Measurements from ENCODE around the gene PCDHB1. TPM values are rescaled to one million over a fixed set of nuclear protein-coding genes. Genes with fewer than 3 reads are reported as not detected.
A peak's percentile ranks its signal among the peaks of the same experiment; 100 is the strongest.

Gene PCDHB1, protein sequence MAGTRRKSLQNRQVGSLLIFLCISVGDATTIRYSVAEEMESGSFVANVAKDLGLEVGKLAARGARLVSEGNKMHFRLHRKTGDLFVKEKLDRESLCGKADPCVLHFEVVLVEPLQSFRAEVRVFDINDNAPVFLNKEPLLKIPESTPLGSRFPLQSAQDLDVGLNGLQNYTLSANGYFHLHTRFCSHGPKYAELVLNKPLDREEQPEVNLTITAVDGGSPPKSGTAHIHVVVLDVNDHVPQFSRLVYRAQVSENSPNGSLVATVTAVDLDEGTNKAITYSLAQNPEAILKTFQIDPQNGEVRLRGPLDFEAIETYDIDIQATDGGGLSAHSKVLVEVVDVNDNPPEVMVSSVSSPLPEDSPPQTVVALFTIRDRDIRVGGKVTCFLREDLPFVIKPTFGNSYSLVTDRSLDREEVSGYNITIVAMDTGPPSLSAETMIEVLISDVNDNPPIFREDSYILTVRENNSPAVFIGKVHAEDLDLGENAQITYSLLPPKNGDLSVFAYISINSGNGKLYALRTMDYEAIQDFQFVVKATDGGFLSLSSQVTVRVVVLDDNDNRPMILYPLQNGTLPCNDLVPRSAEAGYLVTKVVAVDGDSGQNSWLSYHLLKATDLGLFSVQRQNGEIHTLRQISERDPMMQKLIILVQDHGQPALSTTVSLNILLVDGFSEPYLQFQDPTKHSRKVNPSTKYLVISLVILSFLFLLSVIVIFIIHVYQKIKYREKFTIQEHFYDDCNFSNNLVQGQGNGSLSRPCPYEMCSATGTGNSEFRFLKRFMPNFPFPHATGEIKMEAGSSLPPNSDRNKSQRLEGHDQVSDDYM
- polyA plus RNA-seq (2012; ENCODE audit: insufficient read depth, insufficient read length): not detected

DNA sequence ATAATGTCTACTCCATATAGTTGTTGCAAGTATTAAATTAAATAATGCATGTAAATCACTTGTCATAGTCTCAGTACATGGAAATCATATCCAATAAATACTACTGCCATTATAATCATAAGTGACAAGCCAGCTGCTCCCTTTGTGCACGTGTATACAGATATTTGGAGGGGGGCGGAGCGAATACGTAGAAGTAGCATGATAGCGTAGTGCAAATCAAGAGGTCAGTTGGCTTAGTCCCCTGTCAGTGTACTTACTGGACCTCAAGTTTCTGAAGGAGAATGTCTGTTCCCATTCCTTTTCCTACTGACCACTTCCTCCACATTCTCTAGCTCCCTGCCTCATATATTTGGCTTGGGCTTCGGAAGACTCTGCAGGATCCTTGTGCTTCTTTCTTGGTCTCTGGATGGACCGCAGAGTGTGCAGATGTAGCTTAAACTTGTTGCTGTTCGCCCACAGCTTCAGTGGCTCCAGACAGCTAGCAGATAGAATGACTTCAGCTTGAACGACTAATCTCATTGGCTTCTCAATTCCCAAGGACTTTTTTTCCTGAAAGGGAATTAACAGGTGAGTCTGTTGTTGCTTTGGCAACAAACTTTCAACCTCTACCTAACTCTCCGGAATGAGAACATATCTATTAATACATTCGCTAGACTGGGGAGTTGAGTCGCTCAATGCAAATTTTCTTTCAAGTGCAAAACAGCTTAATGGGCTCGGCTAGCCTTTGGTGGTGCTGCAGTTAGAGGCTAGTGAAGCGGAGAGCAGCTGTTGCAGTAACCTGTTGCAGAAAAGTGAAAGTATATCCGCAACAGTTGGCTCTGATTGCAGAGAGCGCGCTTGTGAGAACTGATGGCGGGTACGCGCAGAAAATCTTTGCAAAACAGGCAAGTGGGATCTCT is at the start of gene PCDHB1:
PCDHB1 (plus strand) TSS at position 753 of the 899 bp plus-strand sequence; CDS start at position 850, 97 bp downstream.
- DNase-seq (ENCODE audit: low read depth, low spot score): no peak
- H3K4me3 ChIP-seq (ENCODE audit: low read length): no peak within 1 kb of the TSS

GRCh38 chr5:141001446-141001843 is 49.7 kb upstream of the PCDHB1 start:
- no peak overlapping the region for H3K4me3 ChIP-seq (ENCODE audit: low read length)
- DNase-seq (ENCODE audit: low read depth, low spot score): no peak

DNA sequence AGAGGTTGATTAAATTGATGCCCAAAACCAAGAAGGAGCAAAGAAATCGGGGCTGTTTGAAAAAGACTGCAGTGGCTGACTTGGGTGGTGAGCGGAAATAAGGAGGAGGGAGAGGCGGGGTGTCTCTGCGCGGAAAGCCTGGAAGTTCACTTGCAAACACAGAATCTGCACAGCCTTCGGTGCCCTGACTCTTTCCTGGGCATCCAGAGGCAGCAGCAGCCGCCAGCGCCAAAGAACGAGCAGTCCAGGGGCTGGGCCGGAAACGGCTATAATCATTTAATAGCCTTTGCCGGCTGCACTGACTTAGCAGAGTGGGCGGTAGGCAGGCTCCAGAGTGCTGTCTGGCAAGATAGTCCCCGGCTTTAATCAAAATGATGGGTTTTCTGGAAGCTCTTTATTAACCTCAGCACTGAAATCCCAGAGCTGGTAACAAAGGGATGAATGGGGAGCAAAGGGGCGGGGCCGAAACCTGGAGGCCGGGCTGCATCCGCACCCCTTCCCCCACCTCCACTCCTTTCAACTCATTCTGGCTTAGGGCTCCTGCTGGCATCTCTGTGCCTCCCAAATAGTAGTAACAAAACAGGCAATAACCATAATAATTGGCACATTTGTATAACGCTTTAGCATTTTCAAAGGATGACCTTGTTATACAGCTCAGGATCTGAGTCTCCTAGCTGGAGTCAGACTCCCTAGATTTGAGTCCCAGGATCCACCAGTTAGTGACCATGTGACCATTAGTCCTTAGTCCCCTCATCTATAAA is 49.1 kb upstream of the PCDHB1 start:
- no peak overlapping the region for H3K4me3 ChIP-seq (ENCODE audit: low read length)
- no peak for DNase-seq (ENCODE audit: low read depth, low spot score)

DNA sequence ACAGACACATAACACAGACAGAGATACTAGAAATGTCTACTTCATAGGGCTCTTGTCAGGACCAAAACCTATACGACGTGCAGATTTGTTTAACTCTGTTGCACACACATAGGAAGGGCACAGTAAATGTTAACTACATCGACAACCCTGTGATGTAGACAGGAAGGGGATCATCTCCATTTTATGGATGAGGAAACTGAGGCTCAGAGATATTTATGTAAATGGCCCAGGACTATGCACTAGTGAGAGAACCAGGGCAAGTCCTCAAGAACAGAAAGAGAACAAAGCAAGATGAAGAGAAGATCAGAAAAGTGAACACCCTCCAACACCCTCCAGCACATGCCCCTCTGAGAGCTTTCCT is 48.6 kb upstream of the PCDHB1 start:
- H3K4me3 ChIP-seq (ENCODE audit: low read length): no peak overlapping the region
- no peak for DNase-seq (ENCODE audit: low read depth, low spot score)

DNA sequence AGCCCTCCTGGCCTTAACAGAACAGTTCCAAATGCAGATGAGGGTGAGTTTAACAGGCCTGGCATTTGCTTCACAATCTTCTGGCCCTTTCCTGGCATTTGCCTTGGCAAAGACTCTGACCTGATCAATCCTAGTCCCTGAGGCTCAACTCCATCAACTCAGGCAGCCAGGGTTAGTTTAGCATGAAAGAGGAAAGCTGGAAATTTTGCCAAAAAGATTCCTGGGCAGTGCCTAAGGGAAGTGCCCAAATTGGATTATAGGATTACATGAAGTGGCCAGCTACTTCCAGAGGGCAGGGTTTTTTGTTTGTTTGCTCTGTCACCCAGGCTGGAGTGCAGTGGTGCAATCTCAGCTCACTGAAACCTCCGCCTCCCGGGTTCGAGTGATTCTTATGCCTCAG is 48.1 kb upstream of the PCDHB1 start:
- no peak overlapping the region for H3K4me3 ChIP-seq (ENCODE audit: low read length)

GRCh38 chr5:141003791-141004611 is 47.2 kb upstream of the PCDHB1 start:
- no peak for DNase-seq (ENCODE audit: low read depth, low spot score)
- H3K4me3 ChIP-seq (ENCODE audit: low read length): no peak overlapping the region

More for the DNA sequence above, 48.1 kb upstream of the PCDHB1 start:
- DNase-seq (ENCODE audit: low read depth, low spot score): no peak

- DNase-seq (ENCODE audit: low read depth, low spot score): no peak
- no peak overlapping the region for H3K4me3 ChIP-seq (ENCODE audit: low read length)
Measured at GRCh38 chr5:141007791-141008190, 43.4 kb upstream of the PCDHB1 start.

DNA sequence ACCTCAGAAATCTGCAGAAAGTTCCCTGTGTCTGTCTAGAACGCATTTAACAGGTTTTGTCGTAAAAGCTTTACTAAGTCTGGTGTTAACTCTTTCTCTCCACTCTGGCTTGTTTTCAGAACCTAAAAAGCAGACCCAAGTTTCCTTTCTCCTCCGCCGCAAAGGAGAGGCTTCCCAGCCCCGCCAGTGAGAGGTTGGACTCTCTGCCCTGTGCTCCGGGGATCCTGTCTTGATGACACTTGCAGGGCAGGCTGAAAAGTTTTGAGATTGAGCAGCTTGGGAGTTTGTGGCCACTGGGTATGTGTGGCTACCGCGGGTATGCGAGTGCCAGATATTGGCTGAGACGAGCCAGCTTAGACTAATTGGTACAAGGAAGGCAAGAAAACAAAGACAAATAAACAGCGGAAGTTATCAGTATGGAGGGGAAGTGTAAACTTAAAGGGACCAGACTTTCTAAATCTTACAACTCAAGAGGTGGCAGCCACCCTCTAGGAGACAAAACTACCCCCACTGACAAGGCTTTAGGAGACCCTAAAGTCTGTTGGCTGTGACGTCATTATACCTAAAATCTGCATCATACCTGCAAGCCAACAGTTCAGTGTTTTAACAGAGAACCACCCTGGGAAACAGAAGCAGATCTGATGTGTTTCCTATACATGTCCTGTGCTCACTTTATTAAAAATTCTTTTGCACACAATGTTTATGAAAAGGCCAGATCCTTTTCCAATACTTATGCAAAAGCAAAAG is 41.0 kb upstream of the PCDHB1 start:
- no peak overlapping the region for H3K4me3 ChIP-seq (ENCODE audit: low read length)
- DNase-seq (ENCODE audit: low read depth, low spot score): no peak

- H3K4me3 ChIP-seq (ENCODE audit: low read length): no peak overlapping the region
- no peak for DNase-seq (ENCODE audit: low read depth, low spot score)
Measured at GRCh38 chr5:141017943-141018342, 33.2 kb upstream of the PCDHB1 start.

- no peak for DNase-seq (ENCODE audit: low read depth, low spot score)
- no peak overlapping the region for H3K4me3 ChIP-seq (ENCODE audit: low read length)
Measured at GRCh38 chr5:141022384-141022783, 28.8 kb upstream of the PCDHB1 start.

DNA sequence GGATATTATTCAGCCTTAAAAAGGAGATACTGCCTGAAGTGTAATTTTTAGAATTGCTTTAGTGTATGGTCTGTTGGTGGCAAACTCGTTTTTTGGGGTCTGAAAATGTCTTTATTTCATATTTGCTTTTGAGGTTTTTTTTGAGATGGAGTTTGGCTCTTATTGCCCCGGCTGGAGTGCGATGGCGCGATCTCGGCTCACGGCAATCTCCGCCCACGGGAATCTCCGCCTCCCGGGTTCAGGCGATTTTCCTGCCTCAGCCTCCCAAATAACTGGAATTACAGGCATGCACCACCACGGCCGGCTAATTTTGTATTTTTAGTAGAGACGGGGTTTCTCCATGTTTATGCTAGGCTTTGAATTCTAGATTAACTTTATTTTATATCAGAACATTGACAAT is 20.2 kb upstream of the PCDHB1 start:
- no peak for DNase-seq (ENCODE audit: low read depth, low spot score)
- no peak overlapping the region for H3K4me3 ChIP-seq (ENCODE audit: low read length)

DNA sequence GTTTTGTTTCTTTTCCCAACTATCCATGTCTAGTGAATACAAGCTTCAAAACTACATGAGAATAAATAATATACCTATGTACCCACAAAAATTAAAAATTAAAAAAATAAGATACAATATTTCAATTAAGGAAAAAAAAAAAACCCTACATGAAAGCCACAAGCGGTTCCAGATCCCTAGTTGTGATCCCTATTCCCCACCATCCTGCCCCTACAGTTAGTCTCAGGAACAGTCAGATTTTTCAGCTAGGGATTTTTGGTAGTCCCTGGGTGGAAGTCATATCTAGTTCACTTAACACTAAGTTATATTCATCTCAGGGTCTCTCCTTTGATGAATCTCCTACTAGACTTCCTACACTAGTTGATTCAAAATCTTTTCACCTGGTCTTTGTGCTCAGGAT is 18.5 kb upstream of the PCDHB1 start:
- no peak overlapping the region for H3K4me3 ChIP-seq (ENCODE audit: low read length)
- DNase-seq (ENCODE audit: low read depth, low spot score): no peak

DNA sequence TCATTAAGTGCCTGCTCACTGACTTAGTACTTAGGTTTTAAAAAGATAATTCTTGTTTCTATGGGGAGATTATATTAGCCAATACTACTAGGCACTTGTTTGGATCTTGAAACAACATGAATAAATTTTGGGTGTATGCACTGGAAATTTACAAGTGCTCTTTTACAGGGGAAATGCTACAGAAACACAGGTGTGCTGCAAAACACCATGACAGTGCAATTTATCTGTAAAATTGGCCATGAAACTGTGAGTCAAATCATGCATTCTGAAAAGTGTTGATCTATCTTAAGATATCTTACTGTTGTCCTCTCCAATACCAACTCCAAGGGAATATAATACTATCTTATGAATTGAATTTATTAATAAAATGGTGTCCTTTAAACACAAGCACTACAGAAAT is 12.1 kb upstream of the PCDHB1 start:
- no peak overlapping the region for H3K4me3 ChIP-seq (ENCODE audit: low read length)
- DNase-seq (ENCODE audit: low read depth, low spot score): no peak

DNA sequence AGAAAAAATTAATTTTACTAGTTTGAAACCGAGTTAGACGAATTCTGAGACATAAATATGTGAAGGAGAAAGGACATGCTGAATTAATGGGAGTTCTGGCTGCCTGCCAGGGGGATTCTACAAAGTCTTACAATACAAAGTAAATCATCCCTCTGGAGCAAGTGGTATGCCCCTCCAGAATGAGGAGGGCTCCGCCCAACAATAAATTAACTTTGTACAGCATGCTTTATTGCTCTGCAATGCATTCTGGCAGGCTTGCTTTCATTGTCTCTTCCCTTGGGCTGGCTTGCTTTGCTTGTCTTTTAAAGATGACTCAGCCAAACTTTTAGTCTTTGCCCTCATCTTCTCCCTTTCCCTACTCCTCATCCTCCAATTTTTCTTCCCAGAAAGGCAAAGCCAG is 11.7 kb upstream of the PCDHB1 start:
- no peak for DNase-seq (ENCODE audit: low read depth, low spot score)
- H3K4me3 ChIP-seq (ENCODE audit: low read length): no peak overlapping the region

DNA sequence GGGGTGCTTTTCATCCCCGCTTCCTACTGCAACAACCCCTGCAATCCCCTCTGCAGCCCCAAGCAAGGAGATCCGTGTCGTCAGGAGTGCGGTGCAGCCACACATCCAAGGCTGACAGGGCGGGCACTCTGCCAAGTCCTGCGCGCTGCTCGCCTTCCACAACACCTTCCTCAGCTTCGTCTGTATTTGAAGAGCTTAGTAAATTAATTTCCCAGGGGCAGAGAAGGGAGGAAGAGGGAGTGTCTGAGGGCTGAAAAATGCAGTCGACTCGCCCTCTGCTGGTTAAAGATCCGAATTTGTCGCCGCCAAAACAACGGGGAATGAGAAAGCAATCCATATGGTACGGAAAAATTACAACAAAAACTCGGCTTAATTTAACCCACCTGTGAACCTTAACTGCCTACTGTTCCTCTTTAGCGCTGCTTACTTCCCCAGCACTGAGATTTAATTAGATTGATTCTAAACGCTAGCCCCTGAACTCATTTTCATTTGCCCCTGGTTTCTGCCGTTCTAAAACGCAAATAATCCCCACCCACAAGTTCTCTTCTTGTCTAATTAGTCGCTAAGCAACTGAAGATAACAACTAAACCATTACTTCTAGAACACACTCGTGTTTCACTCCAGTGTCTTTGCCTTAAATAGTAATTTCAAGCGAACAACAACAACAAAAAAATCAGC is 10.9 kb upstream of the PCDHB1 start:
- H3K4me3 ChIP-seq (ENCODE audit: low read length): no peak overlapping the region
- peak; percentile 4 for DNase-seq (ENCODE audit: low read depth, low spot score)

DNA sequence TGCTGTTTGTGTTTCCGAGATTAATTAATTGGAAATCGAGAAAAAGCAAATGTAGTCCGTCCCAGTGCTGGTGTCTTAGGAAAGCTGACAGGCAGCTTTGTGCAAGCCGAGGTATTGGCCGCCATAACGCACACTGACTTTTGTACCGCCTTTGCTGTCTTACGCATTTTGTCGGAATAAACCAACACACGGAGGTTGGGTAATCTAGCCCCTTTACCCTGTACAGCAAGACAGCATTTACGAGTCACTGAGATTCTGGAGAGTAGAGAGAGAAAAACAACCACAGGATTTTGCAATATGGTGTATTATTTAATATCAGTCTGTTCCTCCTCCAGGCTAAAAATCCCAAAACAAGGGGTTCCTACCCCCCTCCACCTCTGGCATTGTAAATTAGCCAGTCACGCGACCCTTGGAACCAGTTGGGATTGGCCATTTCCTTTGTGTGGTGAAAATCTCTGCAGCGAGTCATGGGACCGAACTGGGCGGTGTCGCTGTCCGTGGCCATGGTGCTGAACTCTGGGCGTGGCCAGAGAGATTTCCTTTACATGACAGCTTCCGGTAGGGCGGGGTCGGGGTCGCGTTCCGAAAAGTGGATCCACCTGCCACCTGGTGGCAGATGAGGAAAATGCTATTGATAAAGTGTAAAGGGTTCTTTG is 10.3 kb upstream of the PCDHB1 start:
- DNase-seq (ENCODE audit: low read depth, low spot score): peak; percentile 79
- no peak overlapping the region for H3K4me3 ChIP-seq (ENCODE audit: low read length)

All from Jurkat, Clone E6-1 (cell line).